Hematopoietic multipotent progenitor cell treated with erythropoietin and hydrocortisone succinate and interleukin-3 and kit ligand, for 15 days (in vitro differentiated cells): ENCODE data around the gene NDUFAF3.

ENCODE experiments used
- DNase-seq: peaks from one replicate; pipeline ENCODE4 v3.0.0-alpha.2; 2015; ENCODE audit warnings: low spot score

The NDUFAF3 gene, protein sequence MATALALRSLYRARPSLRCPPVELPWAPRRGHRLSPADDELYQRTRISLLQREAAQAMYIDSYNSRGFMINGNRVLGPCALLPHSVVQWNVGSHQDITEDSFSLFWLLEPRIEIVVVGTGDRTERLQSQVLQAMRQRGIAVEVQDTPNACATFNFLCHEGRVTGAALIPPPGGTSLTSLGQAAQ

DNA sequence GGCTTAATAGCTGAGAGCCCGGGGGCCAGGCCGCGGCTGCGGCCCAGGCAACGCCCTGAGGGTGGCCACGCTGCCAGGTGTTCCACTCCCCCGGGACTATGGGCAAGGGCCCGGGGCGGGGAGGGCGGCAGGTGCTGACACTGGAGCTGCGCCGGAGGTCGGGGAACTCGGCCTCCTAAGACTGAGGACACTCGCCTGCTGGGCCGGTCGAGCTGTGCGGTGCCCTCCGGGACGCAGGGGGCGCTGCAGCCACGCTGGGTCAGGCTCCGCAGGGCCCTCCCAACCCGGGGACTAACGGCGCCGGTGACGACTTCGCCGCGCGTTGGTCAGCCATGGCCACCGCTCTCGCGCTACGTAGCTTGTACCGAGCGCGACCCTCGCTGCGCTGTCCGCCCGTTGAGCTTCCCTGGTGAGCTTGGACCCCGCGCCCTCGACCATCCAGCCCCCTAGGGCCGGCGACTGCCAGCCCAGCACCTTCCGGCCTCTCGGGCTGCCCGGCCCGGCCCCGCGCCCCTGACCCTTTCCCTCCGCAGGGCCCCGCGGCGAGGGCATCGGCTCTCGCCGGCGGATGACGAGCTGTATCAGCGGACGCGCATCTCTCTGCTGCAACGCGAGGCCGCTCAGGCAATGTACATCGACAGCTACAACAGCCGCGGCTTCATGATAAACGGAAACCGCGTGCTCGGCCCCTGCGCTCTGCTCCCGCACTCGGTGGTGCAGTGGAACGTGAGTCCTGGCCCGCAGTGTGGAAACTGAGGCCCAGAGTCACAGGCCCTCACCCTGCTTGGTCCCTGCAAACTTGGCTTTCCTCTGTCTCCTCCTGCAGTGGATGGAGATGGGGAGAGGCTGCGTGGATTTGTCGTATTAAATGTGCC lies at the start of gene NDUFAF3:
Gene NDUFAF3 (plus strand): TSS at position 309 of the 875 bp plus-strand sequence. CDS start 24 bp downstream, at position 333.
- peak; percentile 91 for DNase-seq

DNA sequence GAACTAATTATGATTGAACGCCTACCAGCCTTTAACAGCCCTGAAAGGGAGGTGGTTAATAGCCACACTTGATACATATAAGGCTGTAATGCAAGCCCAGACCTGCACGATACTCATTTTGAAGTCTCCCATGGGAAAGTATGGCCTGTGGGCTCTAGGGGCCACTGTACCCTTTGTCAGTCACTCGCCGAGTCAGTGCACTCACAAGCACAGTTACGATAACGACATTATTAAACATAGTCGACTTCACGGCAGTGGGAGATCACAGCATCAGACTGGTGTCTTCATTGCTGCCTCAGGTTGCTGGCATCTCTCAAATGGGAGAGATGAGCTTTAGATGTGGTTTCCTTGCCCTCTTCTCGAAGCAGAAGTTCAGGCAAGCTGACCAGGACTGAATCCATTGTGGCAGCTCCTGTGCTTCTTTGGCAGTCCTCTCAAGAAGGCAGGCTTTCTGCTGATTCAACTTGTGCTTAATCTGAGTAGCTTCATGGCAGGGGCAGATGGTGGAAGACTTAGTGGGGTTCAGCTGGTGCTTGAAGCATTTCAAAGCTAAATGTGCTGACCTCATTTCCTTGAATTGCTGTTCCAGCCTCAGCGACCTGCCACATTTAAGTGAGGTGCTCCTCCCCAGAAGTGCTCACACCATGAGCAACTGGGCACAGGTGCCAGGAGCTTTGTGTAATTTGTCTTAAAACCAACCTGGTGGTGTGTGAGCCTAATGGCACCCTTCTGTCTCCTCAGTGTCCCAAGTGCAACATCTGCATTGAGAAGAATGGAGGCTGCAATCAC lies 47.7 kb upstream of the NDUFAF3 start:
- no peak for DNase-seq

DNA sequence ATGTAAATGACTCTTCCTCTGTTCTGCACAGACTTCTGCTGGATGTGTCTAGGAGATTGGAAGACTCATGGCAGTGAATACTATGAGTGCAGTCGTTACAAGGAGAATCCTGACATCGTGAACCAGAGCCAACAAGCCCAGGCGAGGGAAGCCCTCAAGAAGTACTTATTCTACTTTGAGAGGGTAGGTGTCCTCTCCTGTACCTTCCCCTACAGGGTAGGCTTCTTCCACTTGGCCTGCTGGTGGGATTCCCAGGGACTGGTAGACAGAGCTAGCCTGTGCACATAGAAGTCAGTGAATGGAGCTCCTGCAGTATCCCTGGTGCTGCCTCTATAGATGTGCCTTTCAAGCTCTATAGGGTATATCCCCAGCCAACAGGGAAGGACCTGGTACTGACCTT lies 42.5 kb upstream of the NDUFAF3 start:
- no peak for DNase-seq

DNA sequence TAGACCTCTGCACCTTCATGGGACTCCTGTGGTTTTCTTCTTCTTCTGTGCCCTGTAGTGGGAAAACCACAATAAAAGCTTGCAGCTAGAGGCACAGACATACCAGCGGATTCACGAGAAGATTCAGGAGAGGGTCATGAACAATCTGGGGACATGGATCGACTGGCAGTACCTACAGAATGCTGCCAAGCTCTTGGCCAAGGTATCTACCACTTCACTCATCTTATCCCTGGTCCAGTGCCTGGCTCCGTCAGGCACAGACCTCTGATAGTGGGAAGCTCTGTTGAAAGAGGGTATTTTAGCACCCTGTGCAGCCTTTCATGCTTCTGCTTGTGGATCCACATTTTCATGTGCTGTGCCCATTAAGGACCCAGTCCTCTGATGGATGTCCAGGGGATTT lies 41.6 kb upstream of the NDUFAF3 start:
- no peak for DNase-seq

DNA sequence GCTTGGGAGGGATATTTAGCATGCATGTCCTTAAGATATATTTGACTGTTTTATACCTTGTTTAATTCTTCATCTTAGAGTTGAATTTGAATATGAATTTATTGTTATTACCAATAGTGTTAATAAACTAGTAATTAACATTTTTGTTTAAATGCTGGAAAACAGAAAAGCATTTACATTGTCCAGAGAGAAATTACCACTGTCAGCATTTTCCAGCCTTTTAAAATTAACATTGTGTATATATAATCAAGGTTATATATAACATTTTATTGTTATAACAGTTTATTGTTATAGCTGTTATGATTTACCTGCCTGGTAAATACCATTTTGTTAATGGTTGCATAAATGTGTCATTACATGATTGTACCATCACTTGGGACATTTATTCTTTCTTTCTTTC lies 39.9 kb upstream of the NDUFAF3 start:
- DNase-seq: no peak

DNA sequence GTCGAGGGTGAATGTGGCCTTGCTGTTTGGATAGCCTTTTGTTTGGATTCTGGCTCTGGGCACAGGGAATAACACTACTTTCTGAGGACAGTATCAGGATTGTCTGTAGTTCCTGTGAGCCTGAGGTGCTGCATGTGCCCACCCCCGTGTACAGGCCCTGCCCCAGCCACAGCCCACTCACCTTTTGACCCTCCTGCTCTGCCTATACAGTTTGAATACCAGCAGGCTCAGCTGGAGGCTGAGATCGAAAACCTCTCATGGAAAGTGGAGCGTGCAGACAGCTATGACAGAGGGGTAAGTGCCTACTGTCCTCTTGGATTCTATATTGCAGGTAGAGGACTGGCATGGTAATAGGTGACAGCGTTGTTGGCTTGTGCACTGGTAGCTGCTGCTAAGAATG lies 39.2 kb upstream of the NDUFAF3 start:
- no peak for DNase-seq

DNA sequence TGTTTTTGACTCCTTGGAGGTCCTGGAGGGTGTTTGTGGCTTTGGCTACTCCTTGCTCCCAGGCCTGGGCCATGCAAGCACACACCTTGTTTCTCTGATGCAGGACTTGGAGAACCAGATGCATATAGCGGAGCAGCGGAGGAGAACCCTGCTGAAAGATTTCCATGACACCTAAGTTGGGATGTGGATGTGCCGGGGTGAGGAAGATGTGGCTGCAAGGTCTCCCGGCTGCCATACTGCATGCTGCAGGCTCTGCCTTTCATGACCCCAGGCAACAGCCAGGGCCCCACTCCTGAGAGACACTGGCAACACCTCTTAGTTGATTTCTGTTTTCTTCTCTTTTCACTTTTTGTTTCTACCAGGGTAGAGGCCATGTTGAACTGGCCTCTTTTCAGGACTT lies 38.8 kb upstream of the NDUFAF3 start:
- no peak for DNase-seq

DNA sequence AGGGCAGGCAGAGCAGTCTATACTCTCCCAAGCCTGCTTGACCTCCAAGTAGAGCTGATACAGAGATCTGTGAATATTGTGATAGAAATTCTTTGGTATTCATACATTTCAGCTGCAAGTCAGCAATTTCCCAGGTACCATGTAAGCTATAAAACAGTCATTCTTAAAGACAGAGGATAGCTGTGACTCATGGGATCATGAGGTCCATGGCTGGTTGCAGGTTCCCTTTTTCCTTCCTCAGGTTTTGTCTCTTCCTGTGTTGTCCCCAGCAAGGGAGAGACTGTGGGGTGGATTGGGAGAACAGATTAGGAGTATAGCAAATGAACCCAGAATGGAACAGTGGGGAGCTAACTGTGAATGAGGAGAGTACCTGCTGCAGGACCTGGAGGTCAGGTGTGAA lies 37.3 kb upstream of the NDUFAF3 start:
- no peak for DNase-seq

DNA sequence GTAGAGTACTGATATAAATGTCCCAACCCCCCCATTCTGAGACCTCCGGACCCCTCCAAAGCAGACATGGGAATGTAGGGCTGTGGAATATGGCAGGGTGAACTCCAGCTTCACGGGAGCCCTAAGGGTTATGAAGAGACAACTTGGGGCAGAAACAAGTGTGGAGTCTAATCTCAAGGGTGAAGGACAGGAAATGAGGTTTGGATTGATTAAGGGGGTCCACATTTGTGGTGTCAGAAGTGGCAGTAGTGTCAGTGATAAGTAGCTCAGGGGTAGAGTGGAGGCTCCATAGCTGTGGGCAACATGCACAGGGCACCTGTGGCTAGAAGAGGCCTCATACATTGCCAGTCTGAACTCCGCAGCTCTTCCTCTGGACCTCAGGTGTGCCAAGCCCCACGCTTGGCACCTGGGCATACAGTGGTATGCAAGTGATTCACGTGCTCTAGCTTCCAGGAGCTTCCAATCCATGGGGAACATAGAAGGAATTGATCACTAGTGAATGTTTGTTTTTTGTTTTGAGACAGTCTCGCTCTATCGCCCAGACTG lies 36.0 kb upstream of the NDUFAF3 start:
- DNase-seq: no peak

DNA sequence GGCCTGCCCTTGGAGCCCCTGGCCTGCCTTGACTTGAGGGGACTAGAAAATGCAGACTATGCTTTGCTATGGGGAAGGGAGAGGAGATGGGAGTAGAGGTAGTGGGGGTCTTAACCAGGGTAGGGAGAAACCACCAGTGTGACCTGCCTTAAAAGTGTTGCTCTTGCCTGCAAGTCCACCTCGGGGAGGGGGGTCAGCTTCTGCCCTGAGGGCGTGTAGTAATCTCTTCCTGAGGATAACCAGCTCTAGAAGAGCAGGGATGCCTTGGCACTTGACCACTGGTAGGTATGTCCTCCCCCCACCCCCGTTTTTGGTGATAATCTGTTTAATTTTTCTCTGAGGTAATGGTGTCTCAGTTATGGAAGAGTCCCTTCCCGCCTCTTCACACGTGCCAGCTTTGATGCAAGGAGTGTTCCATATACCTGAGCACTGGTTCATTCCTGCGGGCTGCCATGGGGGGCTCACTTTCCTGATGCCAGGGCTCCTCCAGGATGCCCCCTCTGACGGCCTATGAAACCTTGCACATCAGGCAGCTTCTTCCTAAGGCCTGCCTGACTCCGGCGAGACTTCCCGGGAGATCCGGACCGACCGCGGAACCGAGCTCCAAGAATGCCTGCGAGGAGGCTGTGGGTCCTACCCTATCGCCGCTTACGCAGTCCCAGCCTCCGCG lies 32.7 kb upstream of the NDUFAF3 start:
- no peak for DNase-seq

DNA sequence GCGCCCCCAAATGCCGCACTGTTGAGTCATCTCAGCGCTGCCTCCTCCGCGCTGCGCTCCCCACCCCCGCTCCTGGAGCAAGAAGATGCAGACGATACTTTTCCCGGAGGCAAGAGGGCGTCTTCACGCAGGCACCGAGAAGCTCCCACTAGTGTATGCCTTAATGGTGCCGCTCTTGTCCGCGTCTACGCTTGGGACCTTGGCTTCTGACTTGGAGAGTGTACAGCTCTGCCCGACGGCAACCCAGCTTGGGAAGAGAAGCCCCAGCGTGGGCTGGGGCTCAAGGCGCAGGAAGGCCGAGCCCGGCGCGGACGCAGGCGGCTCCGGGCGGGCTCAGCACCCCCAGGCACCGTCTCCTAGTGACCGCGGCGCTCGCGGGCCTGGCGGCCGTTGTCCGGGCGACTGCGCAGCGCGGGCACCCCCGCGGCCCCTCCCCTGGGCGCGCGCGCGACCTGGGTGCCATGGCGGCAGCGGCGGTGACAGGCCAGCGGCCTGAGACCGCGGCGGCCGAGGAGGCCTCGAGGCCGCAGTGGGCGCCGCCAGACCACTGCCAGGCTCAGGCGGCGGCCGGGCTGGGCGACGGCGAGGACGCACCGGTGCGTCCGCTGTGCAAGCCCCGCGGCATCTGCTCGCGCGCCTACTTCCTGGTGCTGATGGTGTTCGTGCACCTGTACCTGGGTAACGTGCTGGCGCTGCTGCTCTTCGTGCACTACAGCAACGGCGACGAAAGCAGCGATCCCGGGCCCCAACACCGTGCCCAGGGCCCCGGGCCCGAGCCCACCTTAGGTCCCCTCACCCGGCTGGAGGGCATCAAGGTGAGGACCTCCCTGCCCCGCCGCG lies 31.9 kb upstream of the NDUFAF3 start, which contains the start of gene P4HTM:
Gene P4HTM (plus strand): TSS at position 446 of the 840 bp plus-strand sequence. CDS start 16 bp downstream, at position 462.
- peak; percentile 89 for DNase-seq

DNA sequence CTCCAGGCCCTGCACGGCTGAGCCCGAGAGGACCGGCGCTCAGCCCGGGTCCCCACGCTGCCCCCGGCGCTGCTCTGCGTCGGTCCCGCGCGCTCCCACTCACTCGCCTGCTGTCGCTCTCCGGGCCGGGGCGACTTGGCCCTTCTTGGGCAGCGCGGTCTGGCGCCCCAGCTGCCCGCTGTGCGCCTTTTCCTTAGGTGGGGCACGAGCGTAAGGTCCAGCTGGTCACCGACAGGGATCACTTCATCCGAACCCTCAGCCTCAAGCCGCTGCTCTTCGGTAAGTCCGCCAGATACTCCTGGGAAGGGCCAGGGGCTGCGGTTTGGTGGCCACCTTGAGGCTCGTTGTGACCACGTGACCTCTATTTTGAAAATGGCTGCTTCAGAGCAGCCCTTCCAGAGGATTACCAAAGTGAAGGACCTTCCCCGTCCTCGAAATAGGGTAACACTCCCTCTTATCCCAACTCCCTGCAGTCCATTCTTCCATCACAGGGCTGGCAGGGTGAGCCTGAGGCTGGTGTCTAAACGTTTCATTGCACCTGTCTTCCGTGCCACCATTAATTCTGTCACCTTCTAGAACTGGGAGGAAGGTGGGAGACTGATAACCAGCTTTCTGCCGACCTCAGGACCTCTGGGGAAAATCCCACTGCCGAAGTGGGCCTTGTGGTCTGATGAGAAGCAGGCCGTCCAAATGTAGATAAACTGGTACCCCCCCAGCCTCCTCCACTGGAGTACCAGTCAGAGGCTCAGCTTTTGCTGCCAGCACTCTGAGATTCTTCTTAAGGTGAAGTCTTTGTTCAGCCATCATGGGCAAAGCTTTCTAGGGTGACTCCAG lies 31.1 kb upstream of the NDUFAF3 start:
- DNase-seq: peak; percentile 53

DNA sequence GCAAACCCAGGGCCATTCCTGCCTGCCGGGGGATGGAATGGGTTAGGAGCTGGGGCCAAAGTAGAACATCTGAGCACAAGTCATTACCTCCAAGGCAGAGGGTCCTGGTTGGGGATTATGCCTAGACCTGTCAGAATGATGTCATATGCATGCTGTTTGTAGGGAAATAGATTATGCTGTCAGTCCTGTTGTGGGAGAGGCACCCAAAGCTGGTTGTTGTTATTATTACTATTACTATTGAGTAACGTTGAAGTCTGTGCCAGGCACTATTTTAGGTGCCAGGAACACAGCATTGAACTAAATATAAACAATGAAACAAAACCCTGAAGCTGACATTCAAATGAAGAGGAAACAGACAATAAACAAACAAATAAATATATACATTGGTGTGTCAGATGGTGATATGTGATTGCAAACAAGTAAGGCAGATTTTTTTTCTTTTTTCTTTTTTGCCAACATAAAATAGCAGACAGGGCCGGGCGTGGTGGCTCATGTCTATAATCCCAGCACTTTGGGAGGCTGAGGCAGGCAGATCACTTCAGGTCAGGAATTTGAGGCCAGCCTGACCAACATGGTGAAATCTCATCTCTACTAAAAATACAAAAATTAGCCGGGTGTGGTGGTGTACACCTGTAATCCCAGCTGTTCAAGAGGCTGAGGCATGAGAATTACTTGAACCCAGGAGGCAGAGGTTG lies 29.9 kb upstream of the NDUFAF3 start:
- DNase-seq: no peak

DNA sequence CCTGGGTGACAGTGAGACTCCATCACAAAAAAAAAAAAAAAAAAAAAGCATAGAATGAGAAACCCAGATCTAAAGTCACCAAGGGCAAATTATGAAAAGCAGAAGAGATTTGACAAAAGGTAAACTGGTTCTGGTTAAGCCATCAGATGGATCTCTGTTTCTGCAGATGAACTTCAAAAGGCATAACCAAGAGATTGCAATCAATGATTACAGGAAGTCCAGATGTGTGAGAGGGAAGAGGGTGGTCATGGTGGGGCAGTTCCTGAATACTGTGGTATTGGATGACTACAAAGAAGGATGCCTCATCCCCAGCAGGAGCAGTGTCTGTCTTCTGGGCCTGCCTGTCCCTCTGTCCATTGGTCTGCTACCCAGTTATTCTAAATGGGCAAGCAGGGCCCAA lies 28.1 kb upstream of the NDUFAF3 start:
- no peak for DNase-seq

DNA sequence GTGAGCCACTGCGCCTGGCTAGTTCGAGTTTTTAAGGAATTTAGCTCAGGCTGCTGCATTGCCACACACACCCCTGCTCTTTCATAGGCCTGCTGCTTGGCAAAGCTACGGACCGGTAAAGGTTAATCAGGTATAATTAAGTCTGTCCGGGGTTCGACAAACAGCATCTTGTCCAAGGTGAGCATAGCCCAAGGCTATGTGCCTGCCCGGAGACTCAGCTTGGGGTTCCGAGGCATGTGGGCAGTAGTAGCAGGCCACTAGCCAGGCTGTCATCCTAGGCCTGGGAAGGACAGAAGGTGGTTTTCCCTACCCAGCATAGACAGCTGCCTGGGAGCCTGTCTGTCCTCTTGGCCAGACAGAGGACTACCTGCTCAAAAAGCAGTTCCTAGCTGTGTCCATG lies 25.3 kb upstream of the NDUFAF3 start:
- DNase-seq: no peak

DNA sequence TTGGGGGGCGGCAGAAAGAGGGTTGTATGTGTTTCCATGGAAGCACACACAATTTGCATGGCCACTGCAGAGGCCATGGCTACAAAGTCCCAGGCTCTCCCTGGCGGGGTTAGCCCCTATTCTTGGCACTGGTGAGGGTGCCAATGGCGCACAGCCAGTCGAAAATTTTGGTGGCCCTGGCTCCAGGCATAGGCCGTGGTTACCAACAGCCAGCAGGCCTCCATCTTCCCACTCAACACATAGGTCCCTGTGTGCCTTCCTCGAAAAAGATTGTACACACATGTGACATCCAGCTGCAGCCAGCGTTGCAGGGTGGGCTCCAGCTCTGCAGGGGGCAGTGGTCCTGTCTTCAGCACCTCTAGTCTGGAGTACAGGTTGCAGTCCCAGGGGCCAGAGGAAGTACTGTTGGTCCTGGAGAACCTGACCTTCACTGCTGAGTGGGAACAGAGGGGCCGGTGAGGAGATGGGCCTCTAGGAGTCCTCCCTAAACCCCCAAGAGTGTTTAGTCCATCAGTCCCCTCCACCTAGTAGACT lies 24.8 kb upstream of the NDUFAF3 start:
- no peak for DNase-seq

DNA sequence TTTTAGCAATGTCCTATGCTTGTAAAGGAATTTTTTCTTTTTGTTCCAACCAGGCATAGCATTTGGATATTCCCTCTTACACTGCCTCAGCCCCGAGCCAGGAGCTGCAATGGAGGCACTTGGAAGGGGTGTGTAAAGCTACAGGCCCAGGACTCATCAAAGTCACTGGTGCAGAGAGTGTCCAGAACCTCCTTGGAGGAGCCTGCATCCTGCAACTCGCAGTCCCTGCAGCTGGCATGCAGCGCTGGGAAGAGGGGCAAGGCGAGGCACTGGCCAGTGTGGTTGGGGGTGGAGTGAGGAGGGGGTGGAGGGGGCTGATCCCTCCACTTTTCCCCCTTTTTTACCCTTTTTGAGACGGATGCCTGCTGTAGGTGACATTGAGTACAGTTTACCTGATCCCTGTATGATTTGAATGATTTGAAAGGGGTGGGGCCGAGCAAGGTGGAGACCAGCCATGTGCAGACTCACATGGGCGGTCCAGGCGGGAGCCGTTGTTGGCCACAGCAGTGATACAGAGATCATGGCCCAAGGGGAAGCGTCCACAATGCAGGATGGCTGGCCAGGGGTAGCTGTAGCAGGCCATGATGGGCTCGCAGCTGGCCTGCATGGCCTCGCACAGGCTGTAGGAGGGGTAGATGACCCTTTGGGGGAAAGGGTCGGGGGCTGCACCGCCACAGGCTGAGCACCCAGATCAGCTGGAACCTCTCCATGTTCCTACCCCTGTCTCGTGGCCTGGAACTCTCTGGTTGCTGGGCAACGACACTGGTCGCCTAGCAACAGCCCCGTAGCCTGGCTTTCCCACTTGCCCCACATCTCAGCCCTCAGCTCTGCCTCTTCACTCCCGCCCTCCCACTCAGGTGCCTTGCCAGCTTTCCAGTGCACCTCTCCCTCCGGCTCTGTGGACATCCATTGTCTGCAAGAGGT lies 23.9 kb upstream of the NDUFAF3 start:
- no peak for DNase-seq
